IMR-90 (cell line): ENCODE measurements around the gene RNF224. TPM values are rescaled to one million over a fixed set of nuclear protein-coding genes. Genes with fewer than 3 reads are reported as not detected.

ENCODE experiments used
- ATAC-seq: fragments of 200-7000 bp; cut with Tn5 transposase; 2 replicates; pipeline ENCODE4 v1.9.1; 2020; ENCODE audit warnings: low read depth, mild to moderate bottlenecking, moderate library complexity
- BruUV-seq: library from RNA; stranded (reverse); fragments of 400-500 nt; replicated peaks from 2 replicates; lab custom pipeline; 2021; lab: Mats Ljungman, UMichigan
- CTCF ChIA-PET: fragments of 300-600 bp; formaldehyde crosslinking; extraction: SDS; loops from one replicate; lab custom pipeline; 2021; ENCODE audit warnings: antibody characterized with exemption; lab: Yijun Ruan, JAX
- POLR2A ChIA-PET: fragments of 300-600 bp; sonication (Branson Sonifier 250); formaldehyde crosslinking; loops from one replicate; lab custom pipeline; 2022; ENCODE audit warnings: antibody characterized with exemption; ENCODE audit not compliant: unreplicated experiment; lab: Charles Lee
- DNase-seq: peaks from one replicate; pipeline ENCODE4 v3.0.0; 2013
- H2AFZ ChIP-seq: replicated peaks from 2 replicates; pipeline ENCODE3; 2013; ENCODE audit warnings: low read length, mild to moderate bottlenecking; ENCODE audit not compliant: poor library complexity
- H2AK5ac ChIP-seq: 2 replicates; pipeline ENCODE4 v1.6.1; 2013; ENCODE audit warnings: low read depth, low read length, inconsistent platforms
- H2AK9ac ChIP-seq: replicated peaks from 2 replicates; pipeline ENCODE3; 2013; ENCODE audit warnings: mild to moderate bottlenecking, low read depth, low read length, moderate library complexity; ENCODE audit not compliant: poor library complexity
- H2BK120ac ChIP-seq: 2 replicates; pipeline ENCODE4 v1.6.1; 2013; ENCODE audit warnings: low read depth, low read length, inconsistent platforms
- H2BK15ac ChIP-seq: 3 replicates; pipeline ENCODE4 v1.6.1; 2013; ENCODE audit warnings: low read depth, low read length, inconsistent platforms
- H2BK20ac ChIP-seq: 2 replicates; pipeline ENCODE4 v1.6.1; 2013; ENCODE audit warnings: low read depth, mild to moderate bottlenecking, inconsistent platforms, low read length, moderate library complexity
- H2BK5ac ChIP-seq: 2 replicates; pipeline ENCODE4 v1.6.1; 2013; ENCODE audit warnings: mild to moderate bottlenecking, low read depth, low read length, inconsistent platforms; ENCODE audit not compliant: poor library complexity, severe bottlenecking
- H3K14ac ChIP-seq: replicated peaks from 2 replicates; pipeline ENCODE4 v1.6.1; 2013; ENCODE audit warnings: low read depth, low read length, inconsistent platforms
- H3K18ac ChIP-seq: 2 replicates; pipeline ENCODE4 v1.6.1; 2013; ENCODE audit warnings: low read depth, low read length, control low read depth
- H3K23ac ChIP-seq: 2 replicates; pipeline ENCODE4 v1.6.1; 2013; ENCODE audit warnings: low read depth, low read length, inconsistent platforms
- H3K27ac ChIP-seq: 2 replicates; pipeline ENCODE4 v1.5.1; 2013; ENCODE audit warnings: mild to moderate bottlenecking, control low read depth, low read length; ENCODE audit not compliant: insufficient read depth
- H3K27me3 ChIP-seq: 2 replicates; pipeline ENCODE4 v1.6.1; 2013; ENCODE audit warnings: low read length; ENCODE audit not compliant: control insufficient read depth, insufficient read depth
- H3K36me3 ChIP-seq: 2 replicates; pipeline ENCODE4 v1.6.1; 2013; ENCODE audit warnings: low read length, mixed read lengths; ENCODE audit not compliant: control insufficient read depth, insufficient read depth
- H3K4ac ChIP-seq: 2 replicates; pipeline ENCODE4 v1.6.1; 2013; ENCODE audit warnings: low read depth, low read length, inconsistent platforms
- H3K4me1 ChIP-seq: 2 replicates; pipeline ENCODE4 v1.6.1; 2013; ENCODE audit warnings: low read length, mixed read lengths; ENCODE audit not compliant: control insufficient read depth, insufficient read depth
- H3K4me2 ChIP-seq: 2 replicates; pipeline ENCODE4 v1.6.1; 2013; ENCODE audit warnings: low read depth, mild to moderate bottlenecking, control low read depth, low read length, moderate library complexity
- H3K4me3 ChIP-seq: 2 replicates; pipeline ENCODE4 v1.5.1; 2013; ENCODE audit warnings: low read depth, mild to moderate bottlenecking, control low read depth, low read length, moderate library complexity; ENCODE audit not compliant: insufficient read depth
- H3K56ac ChIP-seq: 2 replicates; pipeline ENCODE4 v1.6.1; 2013; ENCODE audit warnings: low read length, inconsistent platforms; ENCODE audit not compliant: insufficient read depth; ENCODE audit errors: extremely low read depth
- H3K79me1 ChIP-seq, 2 experiments: 2 replicates each; pipeline ENCODE4 v1.6.1; 2013; ENCODE audit warnings: low read length in 2 of 2, inconsistent platforms in 1 of 2, low read depth in 1 of 2
- H3K9ac ChIP-seq: 2 replicates; pipeline ENCODE4 v1.6.1; 2013; ENCODE audit warnings: low read depth, low read length, control low read depth
- H3K9me1 ChIP-seq: 2 replicates; pipeline ENCODE4 v1.6.1; 2013; ENCODE audit warnings: low read length, inconsistent platforms; ENCODE audit not compliant: insufficient read depth
- H3K9me3 ChIP-seq: 2 replicates; pipeline ENCODE4 v1.6.1; 2013; ENCODE audit warnings: low read length; ENCODE audit not compliant: control insufficient read depth, insufficient read depth
- H4K20me1 ChIP-seq: 2 replicates; pipeline ENCODE4 v1.6.1; 2013; ENCODE audit warnings: low read length, inconsistent platforms; ENCODE audit not compliant: insufficient read depth
- H4K5ac ChIP-seq: 2 replicates; pipeline ENCODE4 v1.6.1; 2013; ENCODE audit warnings: mild to moderate bottlenecking, low read depth, low read length, control low read depth
- H4K8ac ChIP-seq, 2 experiments: 2 replicates each; pipeline ENCODE4 v1.6.1; 2013; ENCODE audit warnings: low read depth in 2 of 2, low read length in 2 of 2, control low read depth in 1 of 2, inconsistent platforms in 1 of 2
- H4K91ac ChIP-seq: 2 replicates; pipeline ENCODE4 v1.6.1; 2013; ENCODE audit warnings: low read depth, low read length, inconsistent platforms; ENCODE audit not compliant: insufficient read depth
- BHLHE40 ChIP-seq: fragments of 150-350 bp; IDR thresholded peaks from 2 replicates; pipeline ENCODE4 v1.6.1; 2016; ENCODE audit warnings: mild to moderate bottlenecking, low read depth, low read length
- CEBPB ChIP-seq: IDR thresholded peaks from 2 replicates; pipeline ENCODE4 v1.6.1; 2012; ENCODE audit warnings: low read depth, low read length, improper control_type of control experiment
- MAFK ChIP-seq: IDR thresholded peaks from 2 replicates; pipeline ENCODE4 v1.6.1; 2012; ENCODE audit warnings: low read depth, low read length, improper control_type of control experiment
- MAZ ChIP-seq: IDR thresholded peaks from 2 replicates; pipeline ENCODE4 v1.6.1; 2012; ENCODE audit warnings: low read depth, mild to moderate bottlenecking, low read length, improper control_type of control experiment, moderate library complexity, borderline replicate concordance
- RAD21 ChIP-seq: IDR thresholded peaks from 2 replicates; pipeline ENCODE4 v1.6.1; 2012; ENCODE audit warnings: low read length, improper control_type of control experiment
- RFX5 ChIP-seq: IDR thresholded peaks from 2 replicates; pipeline ENCODE4 v1.8.0; 2012; ENCODE audit warnings: low read depth, mild to moderate bottlenecking, low read length, moderate library complexity
- WGBS, 2 experiments: methylation state at CpG; one replicate each; pipeline versions ENCODE4 v1.1.5 to v1.1.7; 2013; ENCODE audit warnings: missing lambda C conversion rate in 2 of 2; ENCODE audit not compliant: insufficient read length in 1 of 2; ENCODE audit errors: extremely low coverage in 2 of 2; 5-methylcytosine and 5-hydroxymethylcytosine counted together
- dilution Hi-C: fragments of 300-500 bp; cut with HindIII; formaldehyde crosslinking; loops from one replicate; pipeline ENCODE4 v1.14.3; 2018; ENCODE audit warnings: low sequenced_read_pairs; ENCODE audit not compliant: unreplicated experiment
- in situ Hi-C: fragments of 300-500 bp; cut with MboI; formaldehyde crosslinking; loops from 3 replicates; pipeline ENCODE4 v1.14.3; 2019; ENCODE audit warnings: low sequenced_read_pairs, inconsistent platforms, mixed read lengths
- intact Hi-C: fragments of 100-400 bp; cut with micrococcal nuclease; formaldehyde crosslinking; loops from 2 replicates; pipeline ENCODE4 v1.10.0; 2022
- polyA plus RNA-seq, 3 experiments: library from polyadenylated mRNA; depleted of rRNA; stranded (reverse); fragments of >200 nt; gene quantifications; 2 replicates each; pipeline ENCODE4 v1.2.3, GENCODE V29; 2012; ENCODE audit warnings: low replicate concordance in 1 of 3
- total RNA-seq: library from RNA; depleted of rRNA; stranded (reverse); fragments of >200 nt; gene quantifications from 2 replicates; pipeline ENCODE4 v1.2.3, GENCODE V29; 2012
- TF ChIP-seq, protein P1 (sequence below): fragments of 150-350 bp; IDR thresholded peaks from 2 replicates; pipeline ENCODE4 v1.6.1; 2017; ENCODE audit warnings: mild to moderate bottlenecking, antibody characterized with exemption, low read length, low read depth
- TF ChIP-seq, protein P2 (sequence below): fragments of 150-350 bp; IDR thresholded peaks from 2 replicates; pipeline ENCODE4 v1.6.1; 2016; ENCODE audit warnings: low read depth, mild to moderate bottlenecking, low read length, moderate library complexity, borderline replicate concordance

The RNF224 gene
- total and polyA plus RNA-seq, 2 of the 4 experiments (the other 2 are of a cell fraction) = not detected

DNA sequence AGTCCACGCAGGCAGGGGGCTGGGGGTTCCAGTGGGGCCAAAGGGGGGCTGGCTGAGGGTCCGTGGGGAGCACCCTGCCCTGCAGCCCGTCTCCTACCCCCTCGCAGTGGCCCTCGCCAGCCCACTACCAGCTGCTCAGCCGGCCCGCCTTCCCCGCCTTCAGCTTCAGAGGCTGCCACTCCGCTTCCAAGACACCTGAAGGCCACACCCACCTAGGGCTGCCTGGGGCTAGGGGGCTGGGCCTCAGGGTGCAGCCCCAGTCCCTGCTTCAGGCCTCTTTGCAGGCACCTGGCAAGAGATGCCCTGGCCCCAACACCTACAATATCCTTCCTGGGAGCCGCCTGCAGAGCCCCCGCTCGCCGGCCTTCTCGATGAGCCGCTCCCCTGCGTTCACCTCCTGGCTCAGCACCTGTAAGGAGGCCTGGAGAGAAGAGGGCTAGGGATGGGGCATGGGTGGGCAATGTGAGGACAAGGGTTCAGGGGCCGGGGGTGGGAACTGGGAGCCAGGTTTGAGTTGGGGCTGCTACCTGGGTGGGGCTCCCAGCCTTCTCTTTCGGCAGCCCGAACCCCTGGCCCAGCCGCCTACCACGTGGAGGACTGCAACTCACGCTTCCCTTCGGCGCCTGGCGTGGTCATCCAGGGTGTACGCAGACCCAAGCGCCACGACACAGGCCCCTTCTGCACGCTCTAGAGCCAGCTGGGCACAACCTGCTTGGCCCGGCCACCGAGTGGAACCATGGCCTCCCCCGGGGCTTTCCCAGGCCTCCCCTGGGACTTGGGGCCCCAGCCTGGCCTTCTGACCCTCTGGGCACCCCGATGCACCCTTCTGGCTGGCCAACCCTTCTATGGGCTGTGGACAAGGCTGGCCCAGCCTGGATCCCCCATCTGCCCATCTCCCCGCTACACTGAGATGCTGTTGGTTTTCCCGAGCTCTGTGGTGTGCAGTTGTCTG is 25.5 kb downstream of the RNF224 start:
- no peak overlapping the region for H2AK5ac ChIP-seq
- CTCF ChIA-PET = no interaction called here
- no peak overlapping the region for H4K5ac ChIP-seq
- WGBS, 2 experiments = 89% methylated on average over 21 of the region's 35 CpGs; no CpG with 5 or more reads in 1 of the 2 experiments
- in situ Hi-C loops (no loop called here), dilution Hi-C loops (no loop called here), intact Hi-C loops (no loop called here)
- H3K9me3 ChIP-seq = no peaks in the 10 kb centered on the region
- H3K9me1 ChIP-seq = no peaks in the 10 kb centered on the region
- H2BK5ac ChIP-seq = no peak overlapping the region
- H3K14ac ChIP-seq = no peak overlapping the region
- H2AK9ac ChIP-seq = no peak overlapping the region
- no peak overlapping the region for H2BK20ac ChIP-seq
- H3K4me2 ChIP-seq = no peak overlapping the region
- H3K23ac ChIP-seq = no peak overlapping the region
- H3K4me3 ChIP-seq = no peak overlapping the region
- no peak overlapping the region for H3K4ac ChIP-seq
- H2AFZ ChIP-seq = peak overlapping the region; percentile 21
- no peak overlapping the region for H2BK120ac ChIP-seq
- DNase-seq (no peak), ATAC-seq (no peak)
- BruUV-seq = no TSS peak
- no peak overlapping the region for H4K8ac ChIP-seq
- TF ChIP-seq MAZ (no peak), BHLHE40 (no peak), CEBPB (no peak), MAFK (no peak), RFX5 (no peak), RAD21 (no peak)
- TF ChIP-seq, protein P1, sequence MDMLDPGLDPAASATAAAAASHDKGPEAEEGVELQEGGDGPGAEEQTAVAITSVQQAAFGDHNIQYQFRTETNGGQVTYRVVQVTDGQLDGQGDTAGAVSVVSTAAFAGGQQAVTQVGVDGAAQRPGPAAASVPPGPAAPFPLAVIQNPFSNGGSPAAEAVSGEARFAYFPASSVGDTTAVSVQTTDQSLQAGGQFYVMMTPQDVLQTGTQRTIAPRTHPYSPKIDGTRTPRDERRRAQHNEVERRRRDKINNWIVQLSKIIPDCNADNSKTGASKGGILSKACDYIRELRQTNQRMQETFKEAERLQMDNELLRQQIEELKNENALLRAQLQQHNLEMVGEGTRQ = no peak
- TF ChIP-seq, protein P2, sequence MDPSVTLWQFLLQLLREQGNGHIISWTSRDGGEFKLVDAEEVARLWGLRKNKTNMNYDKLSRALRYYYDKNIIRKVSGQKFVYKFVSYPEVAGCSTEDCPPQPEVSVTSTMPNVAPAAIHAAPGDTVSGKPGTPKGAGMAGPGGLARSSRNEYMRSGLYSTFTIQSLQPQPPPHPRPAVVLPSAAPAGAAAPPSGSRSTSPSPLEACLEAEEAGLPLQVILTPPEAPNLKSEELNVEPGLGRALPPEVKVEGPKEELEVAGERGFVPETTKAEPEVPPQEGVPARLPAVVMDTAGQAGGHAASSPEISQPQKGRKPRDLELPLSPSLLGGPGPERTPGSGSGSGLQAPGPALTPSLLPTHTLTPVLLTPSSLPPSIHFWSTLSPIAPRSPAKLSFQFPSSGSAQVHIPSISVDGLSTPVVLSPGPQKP = no peak
- H4K91ac ChIP-seq = no peak overlapping the region
- peaks cover 11% of the 10 kb centered on the region for H4K20me1 ChIP-seq
- peaks cover 11% of the 10 kb centered on the region for H3K4me1 ChIP-seq
- POLR2A ChIA-PET = no interaction called here
- no peaks in the 10 kb centered on the region for H3K27me3 ChIP-seq
- H3K56ac ChIP-seq = no peak overlapping the region
- no peak overlapping the region for H3K18ac ChIP-seq
- no peak overlapping the region for H2BK15ac ChIP-seq
- no peak overlapping the region for H3K27ac ChIP-seq
- H3K36me3 ChIP-seq = peaks cover 8% of the 10 kb centered on the region
- no peak overlapping the region for H3K9ac ChIP-seq
- peaks cover 8 to 24% of the 10 kb centered on the region in 2 experiments; a peak in 3 of 4 replicates for H3K79me1 ChIP-seq
